ENCODE results near the gene TCF4. TPM values are rescaled to one million over a fixed set of nuclear protein-coding genes. Genes with fewer than 3 reads are reported as not detected.

Gene TCF4
- total RNA-seq, 2 donors from 2014 or later = 31.6 to 34.0 TPM

- peaks cover 18% of the 10 kb centered on the region for H3K4me1 ChIP-seq
- DNase-seq (peak in 3 of 4 donors; percentile 13 to 33 (median 16)), ATAC-seq (peak; percentile 85)
- H3K27ac ChIP-seq = peak overlapping the region in 2 of 4 donors; percentile 16 to 46
- H3K27me3 ChIP-seq = no peaks in the 10 kb centered on the region
- 4 to 14% methylated on average over 8 of the region's 8 CpGs for WGBS, 2 donors
- TF ChIP-seq CTCF (IDR thresholded peaks at IDR 0.05) (no peak), POLR2A (IDR thresholded peaks at IDR 0.05) (no peak)
- intact Hi-C loops (cut with DNase I) = no loop called here
- no peaks in the 10 kb centered on the region for H3K9me3 ChIP-seq
- H3K4me3 ChIP-seq = no peak overlapping the region
- no peaks in the 10 kb centered on the region for H3K36me3 ChIP-seq (replicated peaks in 1 of 2; ENCODE audit: insufficient read depth in 1 of 2, low read depth in 2 of 2)
Observed at GRCh38 chr18:55387139-55387984, 200.6 kb downstream of the TCF4 start.

- H3K9me3 ChIP-seq = no peaks in the 10 kb centered on the region
- ATAC-seq (no peak), DNase-seq (no peak)
- no peak for TF ChIP-seq POLR2A (IDR thresholded peaks at IDR 0.05)
- TF ChIP-seq CTCF (IDR thresholded peaks at IDR 0.05) = no peak
- peaks cover 18% of the 10 kb centered on the region for H3K4me1 ChIP-seq
- H3K36me3 ChIP-seq (replicated peaks in 1 of 2; ENCODE audit: insufficient read depth in 1 of 2, low read depth in 2 of 2) = no peaks in the 10 kb centered on the region
- no peak overlapping the region for H3K27ac ChIP-seq
- intact Hi-C loops (cut with DNase I) = no loop called here
- no peaks in the 10 kb centered on the region for H3K27me3 ChIP-seq
- WGBS, 2 donors = 57 to 68% methylated on average over 1 of the region's 1 CpG
- H3K4me3 ChIP-seq = no peak overlapping the region
Observed at GRCh38 chr18:55386545-55386944, 201.4 kb downstream of the TCF4 start.

- no peak for DNase-seq
- TF ChIP-seq POLR2A (IDR thresholded peaks at IDR 0.05) = no peak
- TF ChIP-seq CTCF (IDR thresholded peaks at IDR 0.05) = no peak
- intact Hi-C loops (cut with DNase I) = no loop called here
- ATAC-seq = no peak
- Histone ChIP-seq H3K36me3 (replicated peaks in 1 of 2; ENCODE audit: insufficient read depth in 1 of 2, low read depth in 2 of 2) (no peaks in the 10 kb centered on the region), H3K4me3 (no peak overlapping the region), H3K4me1 (peaks cover 18% of the 10 kb centered on the region), H3K27ac (no peak overlapping the region), H3K9me3 (no peaks in the 10 kb centered on the region), H3K27me3 (no peaks in the 10 kb centered on the region)
- WGBS, 2 donors = 74 to 85% methylated on average over 4 of the region's 4 CpGs
Observed at GRCh38 chr18:55385770-55386169, 202.2 kb downstream of the TCF4 start.

GRCh38 chr18:55384551-55385275 lies 203.3 kb downstream of the TCF4 start:
- intact Hi-C loops (cut with DNase I) = no loop called here
- Histone ChIP-seq H3K36me3 (replicated peaks in 1 of 2; ENCODE audit: insufficient read depth in 1 of 2, low read depth in 2 of 2) (no peaks in the 10 kb centered on the region), H3K9me3 (no peaks in the 10 kb centered on the region), H3K27ac (no peak overlapping the region), H3K4me1 (peaks cover 18% of the 10 kb centered on the region), H3K4me3 (no peak overlapping the region), H3K27me3 (no peaks in the 10 kb centered on the region)
- DNase-seq = peak in 2 of 4 donors; percentile 7 to 25
- 84% methylated on average over 4 of the region's 4 CpGs for WGBS, 2 donors
- ATAC-seq = no peak
- TF ChIP-seq POLR2A (IDR thresholded peaks at IDR 0.05) (no peak), CTCF (IDR thresholded peaks at IDR 0.05) (peak in 6 of 7 experiments; percentile 22 to 42 (median 30))
